K562 (cell line): Measurements from ENCODE around the gene KIF17. TPM values are rescaled to one million over a fixed set of nuclear protein-coding genes. Genes with fewer than 3 reads are reported as not detected.

Source experiments
- ASH1L ChIP-seq: fragments of 450-650 bp; IDR thresholded peaks from 2 replicates; pipeline ENCODE4 v1.6.1; 2018; ENCODE audit warnings: borderline replicate concordance, mild to moderate bottlenecking, low read depth; ENCODE audit not compliant: partially characterized antibody
- CBX8 ChIP-seq: fragments of 200-600 bp; sonication (generic); IDR thresholded peaks from 2 replicates; pipeline ENCODE4 v1.6.1; 2012; ENCODE audit warnings: borderline replicate concordance, mixed run types, low read depth, mild to moderate bottlenecking, moderate library complexity, mixed read lengths, low read length, control low read depth, inconsistent platforms; ENCODE audit not compliant: poor library complexity, severe bottlenecking; ENCODE audit errors: extremely low read depth
- CEBPG ChIP-seq, 3 experiments: fragments of 200-800 bp in 1 of 3; sonication (Bioruptor generic) in 1 of 3; sonication (generic) in 1 of 3; formaldehyde crosslinking in 1 of 3; IDR thresholded peaks in 2 of 3; conservative IDR thresholded peaks in 1 of 3; 2 replicates each; pipeline versions ENCODE4 v1.6.1 to v1.8.0; 2016 to 2022; ENCODE audit warnings: missing compliant biosample characterization in 2 of 3, missing genetic modification characterization in 2 of 3, mild to moderate bottlenecking in 1 of 3, missing genetic modification reagents in 1 of 3
- CREB1 ChIP-seq, 2 experiments: sonication (generic) in 1 of 2; formaldehyde crosslinking in 1 of 2; IDR thresholded peaks; 2 replicates each; pipeline versions ENCODE4 v1.6.1 to v1.8.0; 2012 to 2022; ENCODE audit warnings: inconsistent platforms in 1 of 2, mild to moderate bottlenecking in 1 of 2, missing genetic modification reagents in 1 of 2, moderate library complexity in 1 of 2
- FOXA3 ChIP-seq, 2 experiments: fragments of 450-650 bp in 1 of 2; sonication (generic) in 1 of 2; formaldehyde crosslinking; IDR thresholded peaks in 1 of 2; conservative IDR thresholded peaks in 1 of 2; 2 replicates each; pipeline versions ENCODE4 v1.4.0 to v1.8.0; 2020 to 2022; ENCODE audit warnings: mild to moderate bottlenecking in 2 of 2, missing genetic modification reagents in 1 of 2
- GTF2E2 ChIP-seq: fragments of 200-800 bp; sonication (Bioruptor generic); IDR thresholded peaks from 2 replicates; pipeline ENCODE4 v1.6.1; 2016; ENCODE audit warnings: missing genetic modification characterization, missing compliant biosample characterization
- JUND ChIP-seq, 2 experiments: IDR thresholded peaks; 2 replicates in 1 of 2; 3 replicates in 1 of 2; pipeline ENCODE4 v1.6.1; 2011; ENCODE audit warnings: borderline replicate concordance in 2 of 2, low read depth in 2 of 2, low read length in 2 of 2, improper control_type of control experiment in 1 of 2, missing biosample characterization in 1 of 2, missing genetic modification characterization in 1 of 2, missing genetic modification reagents in 1 of 2
- TEAD4 ChIP-seq, 2 experiments: sonication (generic) in 1 of 2; formaldehyde crosslinking in 1 of 2; IDR thresholded peaks; 2 replicates each; pipeline versions ENCODE4 v1.6.1 to v1.8.0; 2012 to 2022; ENCODE audit warnings: borderline replicate concordance in 1 of 2, inconsistent platforms in 1 of 2, low read length in 1 of 2, mild to moderate bottlenecking in 1 of 2, missing genetic modification reagents in 1 of 2
- YBX1 ChIP-seq: fragments of 450-650 bp; IDR thresholded peaks from 2 replicates; pipeline ENCODE4 v1.7.1; 2016; ENCODE audit warnings: mild to moderate bottlenecking
- ZC3H8 ChIP-seq: fragments of 450-650 bp; IDR thresholded peaks from 2 replicates; pipeline ENCODE4 v1.6.1; 2017
- ZNF165 ChIP-seq: fragments of 250-450 bp; sonication (Bioruptor Pico); IDR thresholded peaks from 2 replicates; pipeline ENCODE4 v1.4.0; 2020; ENCODE audit warnings: borderline replicate concordance
- polyA plus RNA-seq, 8 experiments: library from polyadenylated mRNA; depleted of rRNA in 4 of 8; stranded (reverse) in 5 of 8; unstranded in 3 of 8; fragments of >200 nt; fragmentation: Nextera tagmentation in 2 of 8; fragmentation: Illumina TruSeq in 1 of 8; extraction: Ambion mirVana in 2 of 8; extraction: Trizol in 1 of 8; gene quantifications; 2 replicates each; pipeline versions ENCODE4 v1.2.1 to v1.2.3, GENCODE V29; 2011 to 2014; ENCODE audit warnings: inconsistent platforms in 1 of 8, missing spikeins in 1 of 8
- total RNA-seq, 7 experiments: library from RNA; depleted of rRNA in 6 of 7; stranded (reverse); fragments of >200 nt in 6 of 7; fragmentation: Illumina TruSeq in 2 of 7; extraction: Trizol in 2 of 7; gene quantifications; 2 replicates each; pipeline versions ENCODE4 v1.2.1 to v1.2.3, GENCODE V29; 2011 to 2021; ENCODE audit warnings: low replicate concordance in 1 of 7
- TF ChIP-seq, protein P1 (sequence below): sonication (generic); formaldehyde crosslinking; IDR thresholded peaks from 2 replicates; pipeline ENCODE4 v1.8.1; 2023; ENCODE audit warnings: mild to moderate bottlenecking, missing genetic modification reagents, moderate library complexity
- TF ChIP-seq, protein P2 (sequence below): fragments of 450-650 bp; formaldehyde crosslinking; IDR thresholded peaks from 2 replicates; pipeline ENCODE4 v1.4.0; 2022; ENCODE audit warnings: mild to moderate bottlenecking, moderate library complexity
- TF ChIP-seq, protein P3 (sequence below): fragments of 250-450 bp; sonication (Bioruptor Pico); IDR thresholded peaks from 2 replicates; pipeline ENCODE4 v1.8.0; 2022; ENCODE audit warnings: moderate library complexity, mild to moderate bottlenecking, inconsistent platforms
- TF ChIP-seq, protein P4 (sequence below): fragments of 200-800 bp; sonication (Bioruptor generic); IDR thresholded peaks from 2 replicates; pipeline ENCODE4 v1.6.1; 2016; ENCODE audit warnings: missing genetic modification characterization, missing compliant biosample characterization

Gene KIF17
- total and polyA plus RNA-seq, 9 of the 15 experiments (the other 6 are each of a cell fraction or from before 2014, with no cell fraction given): 0.04 to 0.47 (median 0.18) TPM; not detected in 5

DNA sequence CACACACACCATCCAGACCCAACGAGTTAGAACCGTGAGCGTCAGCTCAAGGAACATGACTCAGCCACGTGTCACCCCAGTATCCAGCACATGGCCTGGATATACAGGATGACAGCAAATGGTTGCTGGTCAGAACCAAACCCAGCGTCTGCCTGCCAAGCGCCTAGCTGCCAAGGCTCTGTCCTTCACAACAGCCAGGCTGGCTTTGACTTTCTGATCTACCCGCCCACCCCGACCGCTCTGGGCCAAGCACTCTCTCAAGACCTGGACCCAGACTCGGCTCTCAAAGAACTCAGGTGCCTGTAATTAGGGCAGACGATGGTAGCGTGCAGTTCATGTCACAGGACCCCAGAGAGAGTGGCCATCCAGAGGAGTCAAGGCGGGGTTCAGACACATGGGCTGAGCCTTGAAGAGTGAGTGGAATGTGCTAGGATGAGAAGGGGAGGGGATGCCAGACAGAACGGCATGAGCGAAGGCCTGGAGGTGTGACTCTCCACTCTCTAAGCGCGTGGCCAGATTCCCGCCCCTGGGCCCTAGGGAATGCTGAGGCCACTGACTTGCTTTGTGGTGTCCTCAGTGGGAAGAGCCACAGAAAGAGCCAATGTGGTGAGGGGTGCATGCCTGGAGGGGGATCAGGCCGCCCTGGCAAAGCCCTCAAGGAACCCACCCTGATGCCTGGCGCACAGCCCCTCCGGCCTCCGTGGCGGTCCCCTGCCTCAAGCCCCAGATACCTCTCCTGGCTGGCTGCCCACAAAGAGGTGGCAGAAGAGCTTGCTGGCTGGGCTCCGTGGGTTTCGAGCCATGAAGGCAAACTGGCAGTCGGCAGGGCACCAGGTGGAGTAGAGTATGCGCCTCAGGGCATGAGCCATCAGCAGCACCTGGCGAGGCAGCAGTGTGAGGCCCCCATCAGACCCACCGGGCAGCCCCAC, 7.6 kb upstream of the KIF17 start (continued):
- TF ChIP-seq FOXA3 (CRISPR knock-in tag; conservative IDR thresholded peaks at IDR 0.05 in 1 of 2, IDR thresholded peaks at IDR 0.05 in 1 of 2): peak in 1 of 2 experiments; percentile 83; a peak in 2 of 4 replicates
- TF ChIP-seq JUND (IDR thresholded peaks at IDR 0.05; ENCODE audit: borderline replicate concordance, low read depth, low read length): no peak
- TF ChIP-seq JUND (tag; IDR thresholded peaks at IDR 0.05; ENCODE audit: borderline replicate concordance, low read depth, low read length): no peak
- TF ChIP-seq, protein P1, sequence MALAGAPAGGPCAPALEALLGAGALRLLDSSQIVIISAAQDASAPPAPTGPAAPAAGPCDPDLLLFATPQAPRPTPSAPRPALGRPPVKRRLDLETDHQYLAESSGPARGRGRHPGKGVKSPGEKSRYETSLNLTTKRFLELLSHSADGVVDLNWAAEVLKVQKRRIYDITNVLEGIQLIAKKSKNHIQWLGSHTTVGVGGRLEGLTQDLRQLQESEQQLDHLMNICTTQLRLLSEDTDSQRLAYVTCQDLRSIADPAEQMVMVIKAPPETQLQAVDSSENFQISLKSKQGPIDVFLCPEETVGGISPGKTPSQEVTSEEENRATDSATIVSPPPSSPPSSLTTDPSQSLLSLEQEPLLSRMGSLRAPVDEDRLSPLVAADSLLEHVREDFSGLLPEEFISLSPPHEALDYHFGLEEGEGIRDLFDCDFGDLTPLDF (CRISPR knock-in tag): 0 out of 2 replicates have a peak, but pooled peaks have one; percentile 23
- TF ChIP-seq CBX8: no peak
- TF ChIP-seq, protein P2, sequence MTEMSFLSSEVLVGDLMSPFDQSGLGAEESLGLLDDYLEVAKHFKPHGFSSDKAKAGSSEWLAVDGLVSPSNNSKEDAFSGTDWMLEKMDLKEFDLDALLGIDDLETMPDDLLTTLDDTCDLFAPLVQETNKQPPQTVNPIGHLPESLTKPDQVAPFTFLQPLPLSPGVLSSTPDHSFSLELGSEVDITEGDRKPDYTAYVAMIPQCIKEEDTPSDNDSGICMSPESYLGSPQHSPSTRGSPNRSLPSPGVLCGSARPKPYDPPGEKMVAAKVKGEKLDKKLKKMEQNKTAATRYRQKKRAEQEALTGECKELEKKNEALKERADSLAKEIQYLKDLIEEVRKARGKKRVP (CRISPR knock-in tag): no peak
- no peak for TF ChIP-seq ZC3H8
- TF ChIP-seq ZNF165: no peak
- 0 out of 2 replicates have a peak, but pooled peaks have one; percentile 21 for TF ChIP-seq CEBPG (CRISPR knock-in tag; IDR thresholded peaks at IDR 0.05)
- TF ChIP-seq CEBPG (tag; conservative IDR thresholded peaks at IDR 0.05 in 1 of 2, IDR thresholded peaks at IDR 0.05 in 1 of 2): no peak
- TF ChIP-seq ASH1L: no peak
- TF ChIP-seq, protein P3, sequence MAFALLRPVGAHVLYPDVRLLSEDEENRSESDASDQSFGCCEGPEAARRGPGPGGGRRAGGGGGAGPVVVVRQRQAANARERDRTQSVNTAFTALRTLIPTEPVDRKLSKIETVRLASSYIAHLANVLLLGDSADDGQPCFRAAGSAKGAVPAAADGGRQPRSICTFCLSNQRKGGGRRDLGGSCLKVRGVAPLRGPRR (CRISPR knock-in tag): no peak
- TF ChIP-seq CREB1 (IDR thresholded peaks at IDR 0.05): no peak
- TF ChIP-seq CREB1 (CRISPR knock-in tag; IDR thresholded peaks at IDR 0.05): peak; percentile 66; the same call in 1 of the 2 replicates
- no peak for TF ChIP-seq TEAD4 (IDR thresholded peaks at IDR 0.05; ENCODE audit: low read length)
- TF ChIP-seq TEAD4 (CRISPR knock-in tag; IDR thresholded peaks at IDR 0.05; ENCODE audit: borderline replicate concordance): peak; percentile 95
- no peak for TF ChIP-seq YBX1
- TF ChIP-seq GTF2E2: no peak
- TF ChIP-seq, protein P4, sequence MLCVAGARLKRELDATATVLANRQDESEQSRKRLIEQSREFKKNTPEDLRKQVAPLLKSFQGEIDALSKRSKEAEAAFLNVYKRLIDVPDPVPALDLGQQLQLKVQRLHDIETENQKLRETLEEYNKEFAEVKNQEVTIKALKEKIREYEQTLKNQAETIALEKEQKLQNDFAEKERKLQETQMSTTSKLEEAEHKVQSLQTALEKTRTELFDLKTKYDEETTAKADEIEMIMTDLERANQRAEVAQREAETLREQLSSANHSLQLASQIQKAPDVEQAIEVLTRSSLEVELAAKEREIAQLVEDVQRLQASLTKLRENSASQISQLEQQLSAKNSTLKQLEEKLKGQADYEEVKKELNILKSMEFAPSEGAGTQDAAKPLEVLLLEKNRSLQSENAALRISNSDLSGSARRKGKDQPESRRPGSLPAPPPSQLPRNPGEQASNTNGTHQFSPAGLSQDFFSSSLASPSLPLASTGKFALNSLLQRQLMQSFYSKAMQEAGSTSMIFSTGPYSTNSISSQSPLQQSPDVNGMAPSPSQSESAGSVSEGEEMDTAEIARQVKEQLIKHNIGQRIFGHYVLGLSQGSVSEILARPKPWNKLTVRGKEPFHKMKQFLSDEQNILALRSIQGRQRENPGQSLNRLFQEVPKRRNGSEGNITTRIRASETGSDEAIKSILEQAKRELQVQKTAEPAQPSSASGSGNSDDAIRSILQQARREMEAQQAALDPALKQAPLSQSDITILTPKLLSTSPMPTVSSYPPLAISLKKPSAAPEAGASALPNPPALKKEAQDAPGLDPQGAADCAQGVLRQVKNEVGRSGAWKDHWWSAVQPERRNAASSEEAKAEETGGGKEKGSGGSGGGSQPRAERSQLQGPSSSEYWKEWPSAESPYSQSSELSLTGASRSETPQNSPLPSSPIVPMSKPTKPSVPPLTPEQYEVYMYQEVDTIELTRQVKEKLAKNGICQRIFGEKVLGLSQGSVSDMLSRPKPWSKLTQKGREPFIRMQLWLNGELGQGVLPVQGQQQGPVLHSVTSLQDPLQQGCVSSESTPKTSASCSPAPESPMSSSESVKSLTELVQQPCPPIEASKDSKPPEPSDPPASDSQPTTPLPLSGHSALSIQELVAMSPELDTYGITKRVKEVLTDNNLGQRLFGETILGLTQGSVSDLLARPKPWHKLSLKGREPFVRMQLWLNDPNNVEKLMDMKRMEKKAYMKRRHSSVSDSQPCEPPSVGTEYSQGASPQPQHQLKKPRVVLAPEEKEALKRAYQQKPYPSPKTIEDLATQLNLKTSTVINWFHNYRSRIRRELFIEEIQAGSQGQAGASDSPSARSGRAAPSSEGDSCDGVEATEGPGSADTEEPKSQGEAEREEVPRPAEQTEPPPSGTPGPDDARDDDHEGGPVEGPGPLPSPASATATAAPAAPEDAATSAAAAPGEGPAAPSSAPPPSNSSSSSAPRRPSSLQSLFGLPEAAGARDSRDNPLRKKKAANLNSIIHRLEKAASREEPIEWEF: no peak
